CD4-positive, alpha-beta T cell treated with Interleukin-15 for 1 hour (primary cell): ENCODE measurements around the gene RYR1.
"Not testable (repeated sequence)": the region's sequence is repeated elsewhere in the genome, so short reads cannot be mapped to it uniquely, and the experiment has no call there.

Experiments used
- DNase-seq: peaks from one replicate; pipeline ENCODE4 v3.0.0-alpha.2; 2020

The RYR1 gene

DNA sequence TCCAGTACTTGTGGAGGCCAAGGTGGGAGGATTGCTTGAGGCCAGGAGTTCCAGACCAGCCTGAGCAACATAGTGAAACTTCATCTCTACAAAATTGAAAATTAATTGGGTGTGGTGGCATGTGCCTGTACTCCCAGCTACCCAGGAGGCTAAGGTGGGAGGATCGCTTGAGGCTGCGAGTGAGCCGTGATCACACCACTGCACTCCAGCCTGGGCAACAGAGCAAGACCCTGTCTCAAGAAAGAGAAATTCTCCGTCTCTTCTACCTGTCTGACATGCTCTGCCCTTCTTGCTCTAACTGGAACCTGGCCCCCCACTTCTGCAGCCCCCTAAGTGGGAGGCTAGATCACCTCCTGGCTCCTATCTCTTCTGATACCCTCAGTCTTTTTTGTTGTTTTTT, 192.9 kb downstream of the RYR1 start:
- DNase-seq: no peak

DNA sequence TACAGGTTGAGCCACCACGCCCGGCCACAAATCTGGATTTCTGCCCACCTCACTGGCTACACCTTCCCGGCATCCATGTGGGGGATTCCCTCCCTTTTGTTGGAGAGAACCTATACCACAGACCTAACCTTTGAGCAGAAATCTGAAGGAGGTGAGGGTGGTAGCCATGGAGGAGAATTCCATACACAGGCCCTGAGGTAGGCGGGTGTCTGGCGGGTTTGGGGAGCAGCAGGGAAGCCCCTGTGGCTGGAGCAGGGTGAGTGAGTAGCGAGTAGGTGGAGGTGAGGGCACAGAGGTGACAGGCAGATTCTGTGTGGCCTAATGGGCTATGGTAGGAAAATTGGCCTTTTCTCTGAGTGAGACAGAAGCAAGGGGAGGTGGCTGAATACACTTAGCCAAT, 196.1 kb downstream of the RYR1 start:
- no peak for DNase-seq

DNA sequence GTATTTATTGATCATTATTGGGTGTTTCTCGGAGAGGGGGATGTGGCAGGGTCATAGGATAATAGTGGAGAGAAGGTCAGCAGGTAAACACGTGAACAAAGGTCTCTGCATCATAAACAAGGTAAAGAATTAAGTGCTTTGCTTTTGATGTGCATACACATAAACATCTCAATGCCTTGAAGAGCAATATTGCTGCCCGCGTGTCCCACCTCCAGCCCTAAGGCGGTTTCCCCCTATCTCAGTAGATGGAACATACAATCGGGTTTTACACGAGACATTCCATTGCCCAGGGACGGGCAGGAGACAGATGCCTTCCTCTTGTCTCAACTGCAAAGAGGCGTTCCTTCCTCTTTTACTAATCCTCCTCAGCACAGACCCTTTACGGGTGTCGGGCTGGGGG, 197.8 kb downstream of the RYR1 start:
- DNase-seq: not testable (repeated sequence)

DNA sequence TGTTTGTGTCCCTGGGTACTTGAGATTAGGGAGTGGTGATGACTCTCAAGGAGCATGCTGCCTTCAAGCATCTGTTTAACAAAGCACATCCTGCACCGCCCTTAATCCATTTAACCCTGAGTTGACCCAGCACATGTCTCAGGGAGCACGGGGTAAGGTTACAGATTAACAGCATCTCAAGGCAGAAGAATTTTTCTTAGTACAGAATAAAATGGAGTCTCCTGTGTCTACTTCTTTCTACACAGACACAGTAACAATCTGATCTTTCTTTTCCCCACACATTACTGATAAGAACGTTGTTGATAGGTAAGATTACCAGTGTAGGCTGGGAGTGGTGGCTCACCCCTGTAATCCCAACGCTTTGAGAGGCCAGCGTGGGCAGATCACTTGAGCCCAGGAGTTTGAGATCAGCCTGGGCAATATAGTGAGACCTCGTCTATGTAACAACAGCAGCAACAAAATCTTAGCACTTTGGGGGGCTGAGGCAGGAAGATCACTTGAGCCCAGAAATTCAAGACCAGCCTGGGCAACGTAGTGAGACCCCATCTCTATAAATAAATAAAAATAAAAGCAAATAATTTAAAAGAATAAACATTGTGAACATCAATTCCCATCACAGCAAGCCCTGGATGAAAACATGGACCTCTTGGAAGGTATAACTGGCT, 198.5 kb downstream of the RYR1 start:
- not testable (repeated sequence) for DNase-seq

DNA sequence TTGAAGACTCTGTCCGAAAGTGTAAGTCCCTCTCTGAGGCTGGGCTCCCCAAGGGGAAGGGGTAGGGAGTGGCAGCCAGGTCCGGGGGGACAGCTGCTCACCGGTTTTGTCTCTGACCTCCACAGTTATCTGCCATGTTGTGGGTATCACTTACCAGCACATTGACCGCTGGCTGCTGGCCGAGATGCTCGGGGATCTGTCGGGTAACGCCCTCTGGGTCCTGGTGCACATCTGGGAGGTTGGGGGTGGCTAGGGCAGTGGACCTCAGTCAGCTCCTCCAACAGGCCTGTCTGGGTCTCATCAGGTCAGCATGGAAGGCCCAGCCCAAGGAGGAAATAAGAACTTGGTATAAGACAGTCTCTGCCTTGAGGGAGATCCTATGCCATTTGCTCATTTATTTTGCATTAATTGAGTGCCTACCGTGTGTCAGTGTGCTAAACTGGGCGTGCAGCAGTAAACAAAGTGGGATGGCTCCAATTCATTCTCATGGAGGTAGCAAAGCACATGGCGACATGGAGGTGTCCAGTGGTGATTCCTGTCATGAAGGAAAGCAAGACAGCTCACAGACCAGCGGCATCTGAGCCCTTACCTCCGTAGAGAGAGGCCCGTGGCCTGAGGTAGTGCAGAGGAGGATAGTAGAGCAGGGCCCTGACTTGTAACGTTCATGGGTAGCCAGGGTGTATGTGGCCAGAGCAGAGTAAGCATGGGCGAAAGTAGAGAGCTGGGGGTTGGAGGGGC, 199.2 kb downstream of the RYR1 start:
- DNase-seq: no peak

DNA sequence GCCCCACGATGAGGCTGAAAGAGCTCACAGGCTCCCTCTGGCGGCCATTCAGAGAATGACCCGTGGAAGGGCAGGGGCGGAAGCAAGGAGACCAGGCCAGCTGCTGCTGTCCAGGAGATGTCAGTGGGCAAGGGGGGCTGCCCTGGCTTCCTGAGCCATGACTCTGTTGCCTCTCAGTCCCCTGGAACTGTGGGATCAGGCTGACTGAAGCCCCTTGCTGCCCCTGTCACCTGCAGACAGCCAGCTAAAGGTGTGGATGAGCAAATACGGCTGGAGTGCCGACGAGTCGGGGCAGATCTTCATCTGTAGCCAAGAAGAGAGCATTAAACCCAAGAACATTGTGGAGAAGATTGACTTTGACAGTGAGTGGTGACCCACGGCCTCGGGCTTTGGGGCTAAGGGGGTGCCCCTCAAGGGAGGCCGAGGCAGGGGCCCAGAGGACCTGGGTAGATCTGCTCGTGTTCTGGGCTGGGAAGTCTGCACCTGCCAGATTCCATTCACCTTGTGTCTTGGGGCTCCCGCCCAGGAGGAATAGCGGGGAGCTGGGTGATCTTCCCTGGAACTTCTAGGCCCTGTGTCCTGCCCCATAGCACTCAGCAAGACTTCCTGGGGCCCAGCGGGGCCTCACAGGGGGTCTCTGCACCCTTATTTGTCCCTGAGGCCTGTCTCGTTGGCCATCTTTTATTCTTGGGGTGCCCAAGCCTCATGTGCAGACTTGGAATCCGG, 201.4 kb downstream of the RYR1 start:
- DNase-seq: peak; percentile 68

DNA sequence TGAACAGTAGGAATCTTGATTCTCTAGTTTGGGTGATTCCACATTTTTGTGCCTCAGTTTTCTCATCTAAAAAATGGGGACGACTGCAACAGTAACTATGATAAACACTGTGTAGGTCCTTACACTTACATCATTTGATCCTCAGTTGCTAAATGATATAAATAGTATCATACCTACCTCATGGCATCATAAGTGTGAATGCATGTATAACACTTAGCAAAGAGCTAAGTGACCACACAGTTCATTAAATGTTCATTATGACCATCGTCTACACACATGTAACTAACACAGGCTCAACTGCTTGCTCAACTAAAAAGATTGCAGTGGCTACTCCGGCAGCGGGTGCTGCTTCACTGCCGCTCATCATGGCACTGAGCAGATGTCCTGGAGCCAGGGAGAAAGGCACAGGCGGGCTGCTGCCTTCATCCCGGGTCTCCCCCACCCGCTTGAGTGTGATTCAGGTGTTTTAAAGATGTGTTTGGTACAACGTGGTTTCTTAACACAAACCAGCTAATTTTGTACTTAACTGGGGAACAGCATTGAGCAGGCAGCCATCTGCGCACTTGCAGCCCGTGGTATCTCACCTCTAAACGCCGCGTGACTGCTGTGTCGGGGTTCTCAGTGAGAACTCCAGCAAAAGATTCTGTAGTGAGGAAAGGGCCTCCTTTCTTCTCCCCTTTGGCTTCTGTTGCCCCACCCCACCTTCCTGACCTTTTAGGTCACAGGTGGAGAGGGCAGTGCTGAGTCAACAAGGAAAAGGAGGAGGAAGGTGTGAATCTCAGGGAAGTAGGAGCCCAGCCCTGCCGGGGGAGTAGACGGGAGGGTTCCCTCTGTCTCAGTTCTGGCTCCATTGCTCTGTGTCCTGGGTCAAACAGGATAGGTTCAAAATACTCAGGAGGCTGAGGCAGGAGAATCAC, 202.2 kb downstream of the RYR1 start:
- no peak for DNase-seq
